ENCODE measurements around the gene IMP3.

Gene IMP3

DNA sequence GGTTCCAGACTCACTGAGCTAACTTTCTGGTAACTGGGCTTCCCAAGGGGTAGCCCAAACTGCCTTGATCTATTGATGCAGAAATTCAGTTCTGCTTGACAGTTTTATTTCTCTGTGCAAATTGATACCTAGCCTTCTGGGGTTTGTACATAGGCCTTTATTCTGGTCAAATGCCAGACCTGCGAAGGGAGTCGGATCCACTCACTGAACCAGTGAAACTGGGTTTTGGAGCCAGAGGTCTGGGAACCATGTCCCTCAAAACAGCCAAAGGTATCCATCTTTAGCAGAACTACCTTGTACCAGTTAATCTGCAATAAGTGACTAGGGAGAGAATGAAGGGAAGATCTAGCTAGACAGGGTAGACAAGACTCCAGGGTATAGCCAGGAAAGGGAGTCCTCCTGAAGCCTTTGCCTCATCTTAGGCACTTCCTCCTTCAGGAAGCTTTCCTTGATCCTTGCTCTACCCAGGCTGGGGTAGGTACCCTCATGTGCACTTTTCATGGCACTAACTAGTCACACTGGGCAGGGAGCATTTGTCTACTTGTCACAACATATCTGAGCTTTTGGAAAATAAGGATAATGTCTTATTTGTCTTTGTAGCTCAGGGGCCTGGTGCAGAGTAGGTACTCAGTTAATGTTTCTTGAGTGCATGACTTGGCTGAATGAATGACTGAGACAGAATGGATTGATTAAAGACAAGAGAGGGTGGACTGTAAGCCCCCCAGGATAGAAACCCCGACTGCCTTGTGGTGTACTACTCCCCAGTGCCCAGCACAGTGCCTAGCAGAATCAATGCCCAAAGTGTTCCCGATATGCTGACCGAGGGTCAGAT is 6.3 kb upstream of the IMP3 start:
- TF ChIP-seq, protein P1, sequence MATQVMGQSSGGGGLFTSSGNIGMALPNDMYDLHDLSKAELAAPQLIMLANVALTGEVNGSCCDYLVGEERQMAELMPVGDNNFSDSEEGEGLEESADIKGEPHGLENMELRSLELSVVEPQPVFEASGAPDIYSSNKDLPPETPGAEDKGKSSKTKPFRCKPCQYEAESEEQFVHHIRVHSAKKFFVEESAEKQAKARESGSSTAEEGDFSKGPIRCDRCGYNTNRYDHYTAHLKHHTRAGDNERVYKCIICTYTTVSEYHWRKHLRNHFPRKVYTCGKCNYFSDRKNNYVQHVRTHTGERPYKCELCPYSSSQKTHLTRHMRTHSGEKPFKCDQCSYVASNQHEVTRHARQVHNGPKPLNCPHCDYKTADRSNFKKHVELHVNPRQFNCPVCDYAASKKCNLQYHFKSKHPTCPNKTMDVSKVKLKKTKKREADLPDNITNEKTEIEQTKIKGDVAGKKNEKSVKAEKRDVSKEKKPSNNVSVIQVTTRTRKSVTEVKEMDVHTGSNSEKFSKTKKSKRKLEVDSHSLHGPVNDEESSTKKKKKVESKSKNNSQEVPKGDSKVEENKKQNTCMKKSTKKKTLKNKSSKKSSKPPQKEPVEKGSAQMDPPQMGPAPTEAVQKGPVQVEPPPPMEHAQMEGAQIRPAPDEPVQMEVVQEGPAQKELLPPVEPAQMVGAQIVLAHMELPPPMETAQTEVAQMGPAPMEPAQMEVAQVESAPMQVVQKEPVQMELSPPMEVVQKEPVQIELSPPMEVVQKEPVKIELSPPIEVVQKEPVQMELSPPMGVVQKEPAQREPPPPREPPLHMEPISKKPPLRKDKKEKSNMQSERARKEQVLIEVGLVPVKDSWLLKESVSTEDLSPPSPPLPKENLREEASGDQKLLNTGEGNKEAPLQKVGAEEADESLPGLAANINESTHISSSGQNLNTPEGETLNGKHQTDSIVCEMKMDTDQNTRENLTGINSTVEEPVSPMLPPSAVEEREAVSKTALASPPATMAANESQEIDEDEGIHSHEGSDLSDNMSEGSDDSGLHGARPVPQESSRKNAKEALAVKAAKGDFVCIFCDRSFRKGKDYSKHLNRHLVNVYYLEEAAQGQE (IDR thresholded peaks at IDR 0.05; ENCODE audit: low read depth), result no peak
- TF ChIP-seq ZBTB7A (IDR thresholded peaks at IDR 0.05; ENCODE audit: low read depth) (no peak), EP300 (IDR thresholded peaks at IDR 0.05; ENCODE audit: borderline replicate concordance) (no peak), TEAD4 (IDR thresholded peaks at IDR 0.05) (no peak), FOXM1 (IDR thresholded peaks at IDR 0.05; ENCODE audit: borderline replicate concordance, low read depth) (no peak), CEBPB (IDR thresholded peaks at IDR 0.05) (no peak), TCF12 (IDR thresholded peaks at IDR 0.05; ENCODE audit: low read depth) (no peak), EGR1 (IDR thresholded peaks at IDR 0.05) (no peak)
- TF ChIP-seq, protein P2, sequence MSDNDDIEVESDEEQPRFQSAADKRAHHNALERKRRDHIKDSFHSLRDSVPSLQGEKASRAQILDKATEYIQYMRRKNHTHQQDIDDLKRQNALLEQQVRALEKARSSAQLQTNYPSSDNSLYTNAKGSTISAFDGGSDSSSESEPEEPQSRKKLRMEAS (IDR thresholded peaks at IDR 0.05), result no peak

- no peak for TF ChIP-seq CREB1 (IDR thresholded peaks at IDR 0.05; ENCODE audit: low read depth)
- no peak for TF ChIP-seq EGR1 (IDR thresholded peaks at IDR 0.05)
- no peak for TF ChIP-seq TEAD4 (IDR thresholded peaks at IDR 0.05)
- TF ChIP-seq, protein P2 (IDR thresholded peaks at IDR 0.05), result no peak
- TF ChIP-seq, protein P3, sequence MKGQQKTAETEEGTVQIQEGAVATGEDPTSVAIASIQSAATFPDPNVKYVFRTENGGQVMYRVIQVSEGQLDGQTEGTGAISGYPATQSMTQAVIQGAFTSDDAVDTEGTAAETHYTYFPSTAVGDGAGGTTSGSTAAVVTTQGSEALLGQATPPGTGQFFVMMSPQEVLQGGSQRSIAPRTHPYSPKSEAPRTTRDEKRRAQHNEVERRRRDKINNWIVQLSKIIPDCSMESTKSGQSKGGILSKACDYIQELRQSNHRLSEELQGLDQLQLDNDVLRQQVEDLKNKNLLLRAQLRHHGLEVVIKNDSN (IDR thresholded peaks at IDR 0.05), result no peak
- no peak for TF ChIP-seq ZBTB7A (IDR thresholded peaks at IDR 0.05; ENCODE audit: low read depth)
- no peak for TF ChIP-seq YY1 (IDR thresholded peaks at IDR 0.05; ENCODE audit: low read depth)
- no peak for TF ChIP-seq EP300 (IDR thresholded peaks at IDR 0.05; ENCODE audit: borderline replicate concordance)
- no peak for TF ChIP-seq TCF12 (IDR thresholded peaks at IDR 0.05; ENCODE audit: low read depth)
These were observed 4.4 kb upstream of the IMP3 start for GRCh38 chr15:75644376-75644775.

- TF ChIP-seq TAF1 (IDR thresholded peaks at IDR 0.05; ENCODE audit: low read depth), result no peak
These were observed 1.6 kb upstream of the IMP3 start for GRCh38 chr15:75641603-75642002.

- TF ChIP-seq NFIC (IDR thresholded peaks at IDR 0.05) (no peak), TCF12 (IDR thresholded peaks at IDR 0.05; ENCODE audit: low read depth) (no peak), CEBPB (IDR thresholded peaks at IDR 0.05) (no peak), EGR1 (IDR thresholded peaks at IDR 0.05) (no peak), EP300 (IDR thresholded peaks at IDR 0.05; ENCODE audit: borderline replicate concordance) (no peak), RAD21 (IDR thresholded peaks at IDR 0.05; ENCODE audit: low read depth) (no peak), YY1 (IDR thresholded peaks at IDR 0.05; ENCODE audit: low read depth) (no peak), CREB1 (IDR thresholded peaks at IDR 0.05; ENCODE audit: low read depth) (no peak)
- TF ChIP-seq, protein P2 (IDR thresholded peaks at IDR 0.05), result no peak
- TF ChIP-seq, protein P1 (IDR thresholded peaks at IDR 0.05; ENCODE audit: low read depth), result no peak
These were observed 1.1 kb upstream of the IMP3 start for GRCh38 chr15:75641179-75641503.

- peak; percentile 58 for TF ChIP-seq RAD21 (IDR thresholded peaks at IDR 0.05; ENCODE audit: low read depth)
- no peak for TF ChIP-seq CREB1 (IDR thresholded peaks at IDR 0.05; ENCODE audit: low read depth)
These were observed 607 bp upstream of the IMP3 start for GRCh38 chr15:75640483-75641178.

DNA sequence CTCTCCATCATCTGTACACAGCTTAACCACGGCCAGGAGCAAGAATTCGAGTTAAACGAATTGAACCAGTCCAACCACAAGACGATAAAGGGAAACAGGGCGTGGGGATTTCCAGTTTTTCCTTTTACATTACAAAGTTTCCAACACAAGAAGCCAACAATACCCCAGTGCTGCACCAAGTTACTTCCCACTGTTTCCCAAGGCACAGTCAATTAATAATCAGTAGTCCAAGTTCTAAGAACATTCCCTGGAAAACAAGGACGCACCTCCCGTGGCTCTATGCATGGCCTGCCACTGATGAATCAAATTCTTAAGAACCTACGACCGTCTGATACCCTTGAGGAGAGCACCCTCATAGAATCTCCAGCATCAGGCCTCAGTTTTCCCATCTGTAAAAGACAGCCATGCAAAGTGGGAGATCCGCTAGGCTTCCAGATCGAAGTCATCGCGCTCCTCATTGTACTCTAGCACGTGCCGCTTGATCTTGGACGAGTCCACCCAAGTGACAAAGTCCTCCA is 774 bp downstream of the IMP3 start:
- TF ChIP-seq, protein P2 (IDR thresholded peaks at IDR 0.05), result no peak
- TF ChIP-seq, protein P3 (IDR thresholded peaks at IDR 0.05), result 0 out of 2 replicates have a peak, but pooled peaks have one; percentile 22
